ENCODE measurements around the gene BAAT. TPM values are rescaled to one million over a fixed set of nuclear protein-coding genes. Genes with fewer than 3 reads are reported as not detected.

BAAT gene
- total RNA-seq, 4 donors from 2014 or later = not detected

DNA sequence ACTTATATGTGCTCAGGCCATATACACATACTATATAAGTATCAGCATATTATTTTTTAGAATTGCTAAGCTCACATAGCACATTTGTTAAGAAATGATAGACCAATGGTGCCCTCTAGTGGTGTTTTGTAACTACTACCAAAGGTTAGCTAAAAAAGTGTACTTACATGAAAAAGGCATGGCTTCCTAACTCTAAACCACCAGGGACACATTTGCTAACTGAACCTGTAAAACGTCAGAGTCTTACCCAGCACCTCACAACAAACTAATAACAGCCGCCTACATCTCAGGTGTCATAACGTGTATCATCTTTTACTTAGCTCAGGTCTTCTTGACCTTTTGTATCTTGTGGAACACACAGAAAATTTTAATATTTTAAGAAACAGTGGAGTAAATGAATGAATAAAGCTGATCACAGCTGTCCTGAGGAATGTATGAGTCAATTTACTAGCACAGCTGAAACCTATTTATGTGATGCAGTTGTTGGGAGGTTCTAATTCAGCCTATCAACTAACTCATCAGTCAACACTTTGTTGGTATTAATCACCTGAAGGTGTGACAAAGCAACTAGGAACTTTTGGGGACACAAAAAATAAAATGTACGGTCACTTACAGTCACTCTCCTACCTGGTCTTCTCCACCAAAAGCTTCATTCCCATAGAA, 72.9 kb downstream of the BAAT start:
- H3K9me3 ChIP-seq = no peaks in the 10 kb centered on the region
- DNase-seq = no peak
- H3K27ac ChIP-seq = no peak overlapping the region
- TF ChIP-seq POLR2A (IDR thresholded peaks at IDR 0.05) = no peak
- peak; percentile 44 to 83 (median 68) for TF ChIP-seq CTCF (IDR thresholded peaks at IDR 0.05)
- peaks cover 0 to 15% (median 7%) of the 10 kb centered on the region in 3 donors for H3K4me1 ChIP-seq
- no peak overlapping the region for H3K4me3 ChIP-seq
- intact Hi-C loops (cut with DNase I) = loop anchor here (5.0 kb wide), 1 partner anchor 600 kb away; no protein-coding TSS in a partner anchor
- peaks cover 0 to 7% (median 0%) of the 10 kb centered on the region in 4 donors for H3K27me3 ChIP-seq
- H3K36me3 ChIP-seq = no peaks in the 10 kb centered on the region
- WGBS, 2 donors = 20 to 23% methylated on average over 4 of the region's 4 CpGs

GRCh38 chr9:101311191-101311590, 73.6 kb downstream of the BAAT start:
- Histone ChIP-seq H3K4me1 (peaks cover 0 to 19% (median 10%) of the 10 kb centered on the region in 3 donors), H3K9me3 (no peaks in the 10 kb centered on the region), H3K27ac (no peak overlapping the region), H3K27me3 (peaks cover 0 to 7% (median 0%) of the 10 kb centered on the region in 4 donors), H3K4me3 (no peak overlapping the region), H3K36me3 (no peaks in the 10 kb centered on the region)
- 17 to 23% methylated on average over 2 of the region's 2 CpGs for WGBS, 2 donors
- no peak for DNase-seq
- intact Hi-C loops (cut with DNase I) = loop anchor here (5.0 kb wide), 1 partner anchor 599 kb away; no protein-coding TSS in a partner anchor
- no peak for TF ChIP-seq POLR2A (IDR thresholded peaks at IDR 0.05)
- no peak for TF ChIP-seq CTCF (IDR thresholded peaks at IDR 0.05)

Small RNA genes within 50 kb of the gene (small RNA-seq; reads per million reads assigned to genes)
- gene RF00322 = 0 reads per million in 4 donors

Other genes with a start within 250 kb of the BAAT start
- 10 to 100 TPM in 3 of 4 donors, 1 to 10 TPM in 1; 4.4 to 13.9 (median 11.8) TPM for gene MRPL50, start 13.6 kb upstream of the BAAT start, total RNA-seq
- 10 to 100 TPM in 1 of 4 donors, 1 to 10 TPM in 3; 5.0 to 14.7 (median 6.6) TPM for gene ZNF189, start 13.8 kb upstream of the BAAT start, total RNA-seq
- not detected for gene ALDOB, start 50.8 kb upstream of the BAAT start, total RNA-seq
- 10 to 100 TPM; 17.3 to 24.6 (median 20.9) TPM for gene RNF20, start 148.8 kb upstream of the BAAT start, total RNA-seq
- not detected for gene PPP3R2, start 210.0 kb upstream of the BAAT start, total RNA-seq

All from esophagus squamous epithelium (tissue), 5 donors.